ENCODE data around the gene CARS1. TPM values are rescaled to one million over a fixed set of nuclear protein-coding genes. Genes with fewer than 3 reads are reported as not detected.

Gene CARS1
- total and polyA plus RNA-seq, 10 of the 15 experiments (the other 5 are each of a cell fraction or from before 2014, with no cell fraction given), result 7.8 to 60.6 (median 45.7) TPM

DNA sequence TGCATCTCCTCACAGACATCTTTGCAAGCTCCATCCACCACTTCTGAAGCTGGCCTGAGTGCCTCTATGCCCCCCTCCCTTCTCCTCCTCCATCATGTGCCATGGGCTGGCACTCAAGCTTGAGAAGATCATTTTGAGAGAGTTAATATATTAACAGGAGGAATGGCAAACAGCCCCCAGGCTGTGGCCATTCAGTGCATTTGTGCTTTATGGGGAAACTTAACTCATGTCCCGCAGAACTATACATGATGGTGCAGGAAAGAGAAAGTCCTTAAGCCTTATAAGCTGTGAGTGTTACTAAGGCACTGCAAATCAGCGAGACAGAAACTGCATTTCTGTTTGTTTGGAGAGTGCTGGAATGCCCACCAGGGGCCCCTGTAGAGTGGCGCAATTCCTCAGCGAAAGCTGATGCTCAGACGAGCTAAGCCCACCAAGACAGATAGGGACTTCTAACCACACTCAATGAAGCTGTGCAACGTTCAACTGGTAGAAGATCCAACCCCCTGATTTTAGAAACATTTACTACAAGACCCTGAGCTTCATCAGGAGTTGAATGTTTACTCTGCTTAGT lies 101.2 kb downstream of the CARS1 start:
- Histone ChIP-seq H3K4me2 (ENCODE audit: control insufficient read depth, insufficient read depth) (no peak overlapping the region), H3K27me3 (replicated peaks in 1 of 2; ENCODE audit: control insufficient read depth in 2 of 2, insufficient read depth in 2 of 2, low read length in 1 of 2) (no peaks in the 10 kb centered on the region), H3K36me3 (ENCODE audit: control insufficient read depth in 2 of 2, insufficient read depth in 2 of 2, low read length in 1 of 2) (peaks cover 30 to 71% of the 10 kb centered on the region in 2 experiments), H2AFZ (ENCODE audit: control insufficient read depth, low read depth, low read length) (no peak overlapping the region), H3K4me3 (no peak overlapping the region), H3K9ac (ENCODE audit: control insufficient read depth, insufficient read depth, low read length) (no peak overlapping the region), H3K27ac (ENCODE audit: control insufficient read depth, insufficient read depth) (no peak overlapping the region), H3K4me1 (ENCODE audit: control insufficient read depth, insufficient read depth, low read length) (no peaks in the 10 kb centered on the region), H3K9me3 (replicated peaks; ENCODE audit: control insufficient read depth, insufficient read depth, low read length) (no peaks in the 10 kb centered on the region), H4K20me1 (ENCODE audit: control insufficient read depth, insufficient read depth) (no peaks in the 10 kb centered on the region), H3K79me2 (ENCODE audit: control insufficient read depth, insufficient read depth, low read length) (no peaks in the 10 kb centered on the region)
- no peak for TF ChIP-seq TARDBP (IDR thresholded peaks at IDR 0.05; ENCODE audit: borderline replicate concordance)
- no peak for TF ChIP-seq SUPT20H (IDR thresholded peaks at IDR 0.05; ENCODE audit: borderline replicate concordance, control insufficient read depth, low read depth, low read length)
- no peak for TF ChIP-seq SRF (IDR thresholded peaks at IDR 0.05; ENCODE audit: low read depth in 2 of 2, low read length in 2 of 2)
- no peak for TF ChIP-seq RB1 (IDR thresholded peaks at IDR 0.05; ENCODE audit: borderline replicate concordance)
- no peak for TF ChIP-seq ZBED1 (IDR thresholded peaks at IDR 0.05; ENCODE audit: borderline replicate concordance)
- no peak for TF ChIP-seq HDAC6 (IDR thresholded peaks at IDR 0.05; ENCODE audit: unreplicated experiment)
- TF ChIP-seq, protein P1, sequence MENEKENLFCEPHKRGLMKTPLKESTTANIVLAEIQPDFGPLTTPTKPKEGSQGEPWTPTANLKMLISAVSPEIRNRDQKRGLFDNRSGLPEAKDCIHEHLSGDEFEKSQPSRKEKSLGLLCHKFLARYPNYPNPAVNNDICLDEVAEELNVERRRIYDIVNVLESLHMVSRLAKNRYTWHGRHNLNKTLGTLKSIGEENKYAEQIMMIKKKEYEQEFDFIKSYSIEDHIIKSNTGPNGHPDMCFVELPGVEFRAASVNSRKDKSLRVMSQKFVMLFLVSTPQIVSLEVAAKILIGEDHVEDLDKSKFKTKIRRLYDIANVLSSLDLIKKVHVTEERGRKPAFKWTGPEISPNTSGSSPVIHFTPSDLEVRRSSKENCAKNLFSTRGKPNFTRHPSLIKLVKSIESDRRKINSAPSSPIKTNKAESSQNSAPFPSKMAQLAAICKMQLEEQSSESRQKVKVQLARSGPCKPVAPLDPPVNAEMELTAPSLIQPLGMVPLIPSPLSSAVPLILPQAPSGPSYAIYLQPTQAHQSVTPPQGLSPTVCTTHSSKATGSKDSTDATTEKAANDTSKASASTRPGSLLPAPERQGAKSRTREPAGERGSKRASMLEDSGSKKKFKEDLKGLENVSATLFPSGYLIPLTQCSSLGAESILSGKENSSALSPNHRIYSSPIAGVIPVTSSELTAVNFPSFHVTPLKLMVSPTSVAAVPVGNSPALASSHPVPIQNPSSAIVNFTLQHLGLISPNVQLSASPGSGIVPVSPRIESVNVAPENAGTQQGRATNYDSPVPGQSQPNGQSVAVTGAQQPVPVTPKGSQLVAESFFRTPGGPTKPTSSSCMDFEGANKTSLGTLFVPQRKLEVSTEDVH (IDR thresholded peaks at IDR 0.05; ENCODE audit: low read depth, partially characterized antibody), result no peak
- no peak for TF ChIP-seq GABPA (IDR thresholded peaks at IDR 0.05; ENCODE audit: low read depth)
- TF ChIP-seq HDAC2 (IDR thresholded peaks at IDR 0.05), result no peak
- intact Hi-C loops (cut with micrococcal nuclease; ENCODE audit: unreplicated experiment) (no loop called here), in situ Hi-C loops (cut with MboI) (no loop called here)
- DNase-seq (ENCODE audit: low read depth, low spot score) (no peak), FAIRE-seq (no peak), ATAC-seq (no peak)
- POLR2A ChIA-PET, result interaction anchor here (1.1 kb wide), 2 partner anchors 12 to 22 kb away, joined by 4 to 5 read pairs; no protein-coding TSS in a partner anchor
- CTCF ChIA-PET, result interaction anchor here (0.6 to 1.2 kb wide), 4 partner anchors 10 to 68 kb away, joined by 3 to 4 read pairs (median 3); no protein-coding TSS in a partner anchor
- 85% methylated on average over 6 of the region's 6 CpGs for WGBS (ENCODE audit: insufficient coverage, insufficient replicate concordance, low lambda C conversion rate, missing lambda C conversion rate)
- SMC1A ChIA-PET (ENCODE audit: uncharacterized antibody, unreplicated experiment), result interaction anchor here (0.6 to 1.3 kb wide), 3 partner anchors 13 to 129 kb away, joined by 3 to 4 read pairs (median 3); no protein-coding TSS in a partner anchor
- BruUV-seq (replicated peaks), result no TSS peak
- RAD21 ChIA-PET (ENCODE audit: unreplicated experiment), result interaction anchor here (1.1 kb wide), 1 partner anchor 136 kb away, joined by 4 read pairs; no protein-coding TSS in a partner anchor

All from GM12878 (cell line).